Osteocyte (in vitro differentiated cells): ENCODE data around the gene SPATA7. TPM values are rescaled to one million over a fixed set of nuclear protein-coding genes. Genes with fewer than 3 reads are reported as not detected.

Experiments used
- DNase-seq: peaks from one replicate; pipeline ENCODE4 v3.0.0; 2021; ENCODE audit warnings: mixed read lengths; ENCODE audit not compliant: unreplicated experiment; ENCODE audit errors: extremely low spot score
- H3K27ac Mint-ChIP-seq: one replicate; pipeline ENCODE4 v1.8.0; 2021; ENCODE audit warnings: mild to moderate bottlenecking, mixed read lengths; ENCODE audit not compliant: unreplicated experiment
- H3K27me3 Mint-ChIP-seq: one replicate; pipeline ENCODE4 v1.8.0; 2021; ENCODE audit warnings: mixed read lengths; ENCODE audit not compliant: unreplicated experiment
- H3K36me3 Mint-ChIP-seq: one replicate; pipeline ENCODE4 v1.8.0; 2021; ENCODE audit warnings: mixed read lengths; ENCODE audit not compliant: unreplicated experiment
- H3K4me1 Mint-ChIP-seq: one replicate; pipeline ENCODE4 v1.8.0; 2021; ENCODE audit warnings: mixed read lengths; ENCODE audit not compliant: unreplicated experiment
- H3K4me3 Mint-ChIP-seq: one replicate; pipeline ENCODE4 v1.8.0; 2021; ENCODE audit warnings: mild to moderate bottlenecking, moderate library complexity, mixed read lengths; ENCODE audit not compliant: unreplicated experiment
- H3K9me3 Mint-ChIP-seq: one replicate; pipeline ENCODE4 v1.8.0; 2021; ENCODE audit warnings: mixed read lengths; ENCODE audit not compliant: unreplicated experiment
- total RNA-seq: library from RNA; stranded (reverse); gene quantifications from 2 replicates; pipeline ENCODE4 v1.2.1, GENCODE V29; 2021
- TF ChIP-seq, protein P1 (sequence below): fragments of 200-600 bp; sonication (generic); IDR thresholded peaks from 2 replicates; pipeline ENCODE4 v1.5.0; 2021; ENCODE audit warnings: antibody characterized with exemption, mild to moderate bottlenecking, moderate library complexity

Gene SPATA7
- total RNA-seq, 1 donor from 2014 or later: 13.2 TPM

DNA sequence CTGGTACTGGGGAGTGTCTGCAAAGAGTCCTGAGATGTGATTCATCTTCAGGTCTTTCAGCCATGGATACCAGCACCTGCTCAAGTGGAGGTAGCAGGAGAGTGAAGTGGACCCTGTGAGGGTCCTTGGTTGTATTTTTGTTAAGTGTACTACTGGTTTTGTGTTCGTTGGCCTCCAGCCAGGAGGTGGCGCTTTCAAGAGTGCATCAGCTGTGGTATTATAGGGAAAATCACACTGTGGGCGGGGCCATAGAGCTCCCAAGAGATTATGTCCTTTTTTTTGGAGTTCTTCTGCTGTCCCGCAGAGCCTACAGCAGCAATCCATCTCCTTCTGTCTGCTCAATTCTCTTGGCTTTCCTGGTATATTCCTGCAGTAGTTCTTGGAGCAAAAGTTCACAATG, 66.8 kb downstream of the SPATA7 start:
- Mint-ChIP-seq H3K36me3 (peaks cover 50% of the 10 kb centered on the region), H3K27me3 (no peaks in the 10 kb centered on the region), H3K4me1 (peaks cover 3% of the 10 kb centered on the region), H3K27ac (no peak overlapping the region), H3K4me3 (no peak overlapping the region), H3K9me3 (peaks cover 12% of the 10 kb centered on the region)
- no peak for DNase-seq
- TF ChIP-seq, protein P1, sequence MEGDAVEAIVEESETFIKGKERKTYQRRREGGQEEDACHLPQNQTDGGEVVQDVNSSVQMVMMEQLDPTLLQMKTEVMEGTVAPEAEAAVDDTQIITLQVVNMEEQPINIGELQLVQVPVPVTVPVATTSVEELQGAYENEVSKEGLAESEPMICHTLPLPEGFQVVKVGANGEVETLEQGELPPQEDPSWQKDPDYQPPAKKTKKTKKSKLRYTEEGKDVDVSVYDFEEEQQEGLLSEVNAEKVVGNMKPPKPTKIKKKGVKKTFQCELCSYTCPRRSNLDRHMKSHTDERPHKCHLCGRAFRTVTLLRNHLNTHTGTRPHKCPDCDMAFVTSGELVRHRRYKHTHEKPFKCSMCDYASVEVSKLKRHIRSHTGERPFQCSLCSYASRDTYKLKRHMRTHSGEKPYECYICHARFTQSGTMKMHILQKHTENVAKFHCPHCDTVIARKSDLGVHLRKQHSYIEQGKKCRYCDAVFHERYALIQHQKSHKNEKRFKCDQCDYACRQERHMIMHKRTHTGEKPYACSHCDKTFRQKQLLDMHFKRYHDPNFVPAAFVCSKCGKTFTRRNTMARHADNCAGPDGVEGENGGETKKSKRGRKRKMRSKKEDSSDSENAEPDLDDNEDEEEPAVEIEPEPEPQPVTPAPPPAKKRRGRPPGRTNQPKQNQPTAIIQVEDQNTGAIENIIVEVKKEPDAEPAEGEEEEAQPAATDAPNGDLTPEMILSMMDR: no peak

DNA sequence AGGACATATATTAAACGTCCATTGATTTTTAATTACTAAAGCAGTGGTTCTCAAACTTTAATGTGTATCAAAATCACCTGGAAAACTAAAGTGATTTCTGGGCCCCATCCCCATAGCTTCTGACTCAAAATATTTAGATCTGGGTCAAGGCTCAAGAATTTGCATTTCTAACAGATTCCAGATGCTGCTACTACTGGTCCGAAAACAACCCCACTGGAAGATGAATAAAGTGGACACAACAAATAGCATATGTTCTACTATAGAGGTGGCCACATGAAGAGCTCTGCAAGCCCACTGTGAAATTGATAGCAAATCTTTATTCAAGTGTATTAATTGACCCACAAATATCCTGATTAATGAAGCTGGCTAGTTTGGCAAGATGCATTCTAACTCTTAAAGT, 69.4 kb downstream of the SPATA7 start:
- H3K4me1 Mint-ChIP-seq: peaks cover 3% of the 10 kb centered on the region
- TF ChIP-seq, protein P1: no peak
- H3K4me3 Mint-ChIP-seq: no peak overlapping the region
- peaks cover 60% of the 10 kb centered on the region for H3K36me3 Mint-ChIP-seq
- DNase-seq: no peak
- H3K27ac Mint-ChIP-seq: no peak overlapping the region
- H3K9me3 Mint-ChIP-seq: peaks cover 32% of the 10 kb centered on the region
- no peaks in the 10 kb centered on the region for H3K27me3 Mint-ChIP-seq

DNA sequence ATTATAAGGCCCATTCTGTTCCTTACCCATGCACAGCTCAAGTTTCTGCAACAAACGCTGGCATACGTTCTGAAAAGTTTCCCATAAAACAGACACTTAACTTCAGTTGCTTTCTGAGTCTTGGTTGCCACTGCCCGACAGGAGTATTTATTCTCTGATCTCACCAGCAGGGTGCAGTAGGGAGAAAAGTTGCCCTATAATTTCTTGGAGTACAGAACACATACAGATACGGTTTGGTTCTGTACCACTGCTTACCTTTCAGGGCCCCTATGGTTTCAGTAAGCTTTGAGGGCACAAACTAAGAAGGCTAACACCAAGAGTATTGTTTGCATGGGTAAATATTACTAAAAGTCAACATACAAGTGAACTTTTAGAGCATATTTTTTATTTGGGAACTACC, 77.9 kb downstream of the SPATA7 start:
- TF ChIP-seq, protein P1: peak; percentile 18
- no peak overlapping the region for H3K27ac Mint-ChIP-seq
- H3K9me3 Mint-ChIP-seq: peaks cover 30% of the 10 kb centered on the region
- no peaks in the 10 kb centered on the region for H3K27me3 Mint-ChIP-seq
- no peak overlapping the region for H3K4me3 Mint-ChIP-seq
- H3K4me1 Mint-ChIP-seq: peaks cover 5% of the 10 kb centered on the region
- peaks cover 74% of the 10 kb centered on the region for H3K36me3 Mint-ChIP-seq
- no peak for DNase-seq

DNA sequence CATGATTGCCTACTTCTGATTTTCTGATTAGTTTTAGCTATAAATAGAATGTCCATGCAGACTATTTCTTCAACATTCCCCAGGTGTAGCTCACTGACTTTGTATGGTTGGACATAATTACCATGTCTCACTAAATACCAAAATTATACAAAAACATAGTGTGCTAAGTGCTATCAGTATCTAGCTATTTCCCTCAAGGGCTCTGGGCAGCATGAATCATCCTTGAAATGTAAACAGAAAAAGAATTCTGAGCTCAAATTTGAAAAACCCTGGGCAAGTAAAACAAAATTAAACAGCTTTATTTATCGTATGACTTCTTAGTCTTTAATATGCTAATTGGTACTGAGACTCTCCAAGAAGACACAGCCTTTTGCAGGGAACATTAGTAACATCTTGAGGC, 82.9 kb downstream of the SPATA7 start:
- H3K9me3 Mint-ChIP-seq: no peaks in the 10 kb centered on the region
- peaks cover 16% of the 10 kb centered on the region for H3K4me1 Mint-ChIP-seq
- H3K36me3 Mint-ChIP-seq: peaks cover 64% of the 10 kb centered on the region
- no peaks in the 10 kb centered on the region for H3K27me3 Mint-ChIP-seq
- no peak for DNase-seq
- no peak overlapping the region for H3K4me3 Mint-ChIP-seq
- H3K27ac Mint-ChIP-seq: peak overlapping the region; percentile 69
- TF ChIP-seq, protein P1: no peak

DNA sequence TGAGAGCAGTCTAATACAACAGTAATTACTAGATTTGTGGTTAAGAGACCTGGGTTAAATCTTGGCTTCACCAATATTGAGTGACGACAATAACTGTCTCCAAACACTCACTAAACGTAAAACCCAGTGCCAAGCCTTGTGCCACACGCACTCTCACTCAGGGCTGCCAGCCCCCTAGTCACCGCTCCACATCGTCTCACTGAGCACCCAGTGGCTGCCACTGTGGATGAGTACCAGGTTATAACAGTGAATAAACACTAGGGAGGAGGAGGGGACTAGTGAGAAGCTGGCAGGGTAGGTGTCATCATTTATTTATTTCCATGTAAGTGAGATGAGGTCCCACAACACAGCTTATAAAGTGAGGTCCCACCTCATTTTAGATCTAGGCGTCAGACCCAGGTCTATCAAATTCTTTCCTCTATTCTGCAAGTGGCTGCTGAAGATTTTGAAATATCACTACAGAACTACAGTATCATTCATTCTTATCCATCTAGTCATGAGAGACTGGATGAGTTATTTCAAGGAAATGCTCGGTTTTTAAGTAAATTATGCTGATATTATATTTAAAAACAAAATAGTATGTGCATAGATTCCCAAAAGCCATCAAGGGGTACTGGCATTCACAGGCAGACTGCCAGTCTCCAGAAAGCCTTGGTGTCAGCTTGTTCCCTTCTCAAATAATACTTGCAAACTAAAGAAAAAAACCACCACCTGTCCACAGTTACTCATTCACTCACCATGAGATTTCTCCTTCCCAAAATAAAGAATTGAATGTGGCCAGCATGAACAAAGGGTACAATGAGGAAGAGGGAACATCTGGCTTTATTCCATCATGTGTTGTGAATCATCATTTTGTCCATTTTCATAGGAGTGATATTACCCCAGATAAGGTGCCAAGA, 85.3 kb downstream of the SPATA7 start:
- peaks cover 67% of the 10 kb centered on the region for H3K36me3 Mint-ChIP-seq
- peaks cover 16% of the 10 kb centered on the region for H3K4me1 Mint-ChIP-seq
- H3K9me3 Mint-ChIP-seq: no peaks in the 10 kb centered on the region
- no peaks in the 10 kb centered on the region for H3K27me3 Mint-ChIP-seq
- TF ChIP-seq, protein P1: no peak
- no peak overlapping the region for H3K4me3 Mint-ChIP-seq
- no peak overlapping the region for H3K27ac Mint-ChIP-seq
- no peak for DNase-seq
